ENCODE results near the gene NUP205.

DNA sequence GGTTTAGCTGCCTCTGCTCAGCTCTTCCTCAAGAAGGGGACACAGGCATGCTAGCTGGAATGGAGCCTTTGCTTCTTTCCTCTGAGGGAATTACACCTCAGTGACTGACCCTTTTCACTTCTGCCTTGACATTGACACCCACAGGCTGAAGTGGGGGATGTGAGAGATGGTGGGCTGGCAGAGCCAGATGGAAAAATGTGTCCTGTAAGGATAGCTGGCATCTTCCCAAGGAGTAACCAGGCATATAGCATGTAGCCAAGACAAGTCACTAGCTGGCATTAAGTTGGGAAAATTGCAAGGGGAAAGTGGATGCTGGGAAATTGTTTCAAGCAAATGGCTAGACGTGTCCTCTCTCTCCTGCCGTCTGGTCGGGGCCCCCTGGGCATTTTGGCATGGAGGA is 124.5 kb downstream of the NUP205 start:
- TF ChIP-seq CTCF (IDR thresholded peaks at IDR 0.05) (no peak), POLR2A (IDR thresholded peaks at IDR 0.05) (no peak)
